K562 (cell line): ENCODE data around the gene MUCL1. TPM values are rescaled to one million over a fixed set of nuclear protein-coding genes. Genes with fewer than 3 reads are reported as not detected.

ENCODE experiments used
- ATAC-seq: fragments of 200-7000 bp; cut with Tn5 transposase; 3 replicates; pipeline ENCODE4 v1.9.1; 2020; ENCODE audit warnings: moderate library complexity
- BruUV-seq: library from RNA; stranded (reverse); fragments of 400-500 nt; replicated peaks from 2 replicates; lab custom pipeline; 2021; lab: Mats Ljungman, UMichigan
- CTCF ChIA-PET: fragments of 300-600 bp; formaldehyde crosslinking; extraction: SDS; loops from one replicate; lab custom pipeline; 2021; ENCODE audit warnings: low intra/inter-chr PET ratio; lab: Yijun Ruan, JAX
- POLR2A ChIA-PET: fragments of 300-600, 350-650 bp; sonication (Branson Sonifier 250); formaldehyde crosslinking; extraction: SDS; loops from one replicate; lab custom pipeline; 2021; ENCODE audit warnings: antibody characterized with exemption, inconsistent platforms; lab: Yijun Ruan, JAX
- DNase-seq, 4 experiments: peaks; one replicate each; pipeline versions ENCODE4 v3.0.0 to v3.0.0-alpha.2; 2011 to 2018; ENCODE audit warnings: low spot score in 3 of 4, mixed read lengths in 3 of 4; ENCODE audit errors: extremely low read depth in 1 of 4
- FAIRE-seq: peaks from 2 replicates; lab custom pipeline; 2011; peaks lifted over from hg19 to GRCh38; lab: Jason Lieb, UNC
- H2AFZ ChIP-seq: 2 replicates; pipeline ENCODE4 v1.6.0; 2011; ENCODE audit warnings: low read depth, low read length, control low read depth, inconsistent platforms
- H3K27ac ChIP-seq: fragments of 200-600 bp; 3 replicates; pipeline ENCODE4 v1.8.0; 2011; ENCODE audit warnings: low read depth, mild to moderate bottlenecking, control low read depth, inconsistent platforms, low read length, moderate library complexity, mixed read lengths; ENCODE audit errors: extremely low read depth
- H3K27me3 ChIP-seq, 2 experiments: fragments of 300-600 bp in 1 of 2; 2 replicates in 1 of 2; 3 replicates in 1 of 2; pipeline versions ENCODE4 v1.6.0 to v1.8.0; 2011; ENCODE audit warnings: inconsistent platforms in 2 of 2, low read length in 2 of 2, mild to moderate bottlenecking in 1 of 2, mixed read lengths in 1 of 2, moderate library complexity in 1 of 2; ENCODE audit not compliant: control insufficient read depth in 2 of 2, insufficient read depth in 2 of 2
- H3K36me3 ChIP-seq: fragments of 300-600 bp; 3 replicates; pipeline ENCODE4 v1.8.0; 2011; ENCODE audit warnings: mild to moderate bottlenecking, low read length, inconsistent platforms; ENCODE audit not compliant: control insufficient read depth, insufficient read depth
- H3K4me1 ChIP-seq, 2 experiments: fragments of 200-600 bp in 1 of 2; replicated peaks in 1 of 2; 2 replicates in 1 of 2; 3 replicates in 1 of 2; pipeline versions ENCODE4 v1.5.1 to v1.8.0; 2011; ENCODE audit warnings: inconsistent platforms in 2 of 2, low read length in 2 of 2, mild to moderate bottlenecking in 1 of 2, mixed read lengths in 1 of 2, moderate library complexity in 1 of 2; ENCODE audit not compliant: control insufficient read depth in 2 of 2, insufficient read depth in 2 of 2
- H3K4me2 ChIP-seq: 2 replicates; pipeline ENCODE4 v1.6.1; 2011; ENCODE audit warnings: low read length, control low read depth, inconsistent platforms, mixed read lengths; ENCODE audit not compliant: insufficient read depth
- H3K4me3 ChIP-seq: fragments of 200-600 bp; sonication (generic), shearing (Covaris generic); 2 replicates; pipeline ENCODE4 v1.5.1; 2016; ENCODE audit warnings: control low read depth, inconsistent platforms
- H3K79me2 ChIP-seq: fragments of 200-600 bp; 3 replicates; pipeline ENCODE4 v1.8.0; 2011; ENCODE audit warnings: low read length, inconsistent platforms; ENCODE audit not compliant: control insufficient read depth, insufficient read depth
- H3K9ac ChIP-seq, 2 experiments: 2 replicates each; pipeline versions ENCODE4 v1.6.0 to v1.6.1; 2011; ENCODE audit warnings: low read depth in 2 of 2, low read length in 2 of 2, control low read depth in 1 of 2, inconsistent platforms in 1 of 2, mild to moderate bottlenecking in 1 of 2, mixed read lengths in 1 of 2; ENCODE audit not compliant: insufficient read depth in 1 of 2
- H3K9me1 ChIP-seq: one replicate; pipeline ENCODE4 v1.6.0; 2011; ENCODE audit warnings: inconsistent platforms, mild to moderate bottlenecking, low read length, moderate library complexity; ENCODE audit not compliant: control insufficient read depth, insufficient read depth
- H3K9me3 ChIP-seq: replicated peaks from 2 replicates; pipeline ENCODE4 v1.5.1; 2011; ENCODE audit warnings: low read depth, low read length, inconsistent platforms; ENCODE audit not compliant: control insufficient read depth, insufficient read depth
- H4K20me1 ChIP-seq: replicated peaks from 2 replicates; pipeline ENCODE4 v1.6.1; 2011; ENCODE audit warnings: low read length, inconsistent platforms, mixed read lengths; ENCODE audit not compliant: control insufficient read depth, insufficient read depth
- ARHGAP35 ChIP-seq: fragments of 450-650 bp; IDR thresholded peaks from 2 replicates; pipeline ENCODE4 v1.6.1; 2018; ENCODE audit not compliant: partially characterized antibody
- ARID1B ChIP-seq: fragments of 450-650 bp; IDR thresholded peaks from 2 replicates; pipeline ENCODE4 v1.6.1; 2016; ENCODE audit warnings: antibody characterized with exemption, mild to moderate bottlenecking, inconsistent platforms
- DMBX1 ChIP-seq: fragments of 250-450 bp; sonication (Bioruptor Pico); IDR thresholded peaks from 2 replicates; pipeline ENCODE4 v1.8.0; 2022; ENCODE audit warnings: inconsistent platforms, mild to moderate bottlenecking, moderate library complexity, borderline replicate concordance
- RFX1 ChIP-seq: fragments of 450-650 bp; IDR thresholded peaks from 2 replicates; pipeline ENCODE4 v1.6.1; 2016; ENCODE audit warnings: mild to moderate bottlenecking, moderate library complexity
- RFX7 ChIP-seq: fragments of 250-450 bp; sonication (Bioruptor Pico); IDR thresholded peaks from 2 replicates; pipeline ENCODE4 v1.5.1; 2021; ENCODE audit warnings: mild to moderate bottlenecking
- SAFB ChIP-seq: fragments of 200-400 bp; formaldehyde crosslinking; IDR thresholded peaks from 2 replicates; pipeline ENCODE4 v1.6.1; 2017; ENCODE audit warnings: low read depth, low read length, borderline replicate concordance
- SIN3A ChIP-seq, 2 experiments: fragments of 150-350 bp in 1 of 2; IDR thresholded peaks; 2 replicates each; pipeline ENCODE4 v1.6.1; 2011 to 2016; ENCODE audit warnings: borderline replicate concordance in 2 of 2, low read depth in 2 of 2, low read length in 2 of 2, mild to moderate bottlenecking in 2 of 2, moderate library complexity in 2 of 2; ENCODE audit not compliant: control insufficient read depth in 1 of 2
- SOX6 ChIP-seq: fragments of 450-650 bp; IDR thresholded peaks from 2 replicates; pipeline ENCODE4 v1.6.1; 2014; ENCODE audit warnings: mild to moderate bottlenecking
- TAF7 ChIP-seq: fragments of 450-650 bp; IDR thresholded peaks from 2 replicates; pipeline ENCODE4 v1.6.1; 2016; ENCODE audit warnings: missing genetic modification characterization, missing compliant biosample characterization
- TCFL5 ChIP-seq: fragments of 250-450 bp; sonication (Bioruptor Pico); conservative IDR thresholded peaks from 2 replicates; pipeline ENCODE4 v1.6.1; 2021; ENCODE audit warnings: mild to moderate bottlenecking, moderate library complexity, matching md5 sums
- TRIM24 ChIP-seq, 2 experiments: fragments of 450-650 bp; IDR thresholded peaks; 2 replicates each; pipeline ENCODE4 v1.6.1; 2016
- ZNF224 ChIP-seq: sonication (generic); formaldehyde crosslinking; IDR thresholded peaks from 2 replicates; pipeline ENCODE4 v1.8.0; 2022; ENCODE audit warnings: mild to moderate bottlenecking, missing genetic modification reagents
- WGBS: fragments of 100-300 bp; shearing (Covaris generic); methylation state at CpG from one replicate; pipeline ENCODE4 v1.1.6; 2016; ENCODE audit warnings: low coverage, mixed read lengths; ENCODE audit not compliant: insufficient coverage; ENCODE audit errors: missing lambda C conversion rate; 5-methylcytosine and 5-hydroxymethylcytosine counted together
- in situ Hi-C: fragments of 300-500 bp; cut with MboI; formaldehyde crosslinking; loops from 4 replicates; pipeline ENCODE4 v1.15.0; 2018; ENCODE audit warnings: inconsistent platforms, mixed read lengths
- intact Hi-C: fragments of 100-400 bp; cut with micrococcal nuclease; formaldehyde crosslinking; loops from 2 replicates; pipeline ENCODE4 v1.14.2; 2022
- polyA plus RNA-seq, 8 experiments: library from polyadenylated mRNA; depleted of rRNA in 4 of 8; stranded (reverse) in 5 of 8; unstranded in 3 of 8; fragments of >200 nt; fragmentation: Nextera tagmentation in 2 of 8; fragmentation: Illumina TruSeq in 1 of 8; extraction: Ambion mirVana in 2 of 8; extraction: Trizol in 1 of 8; gene quantifications; 2 replicates each; pipeline versions ENCODE4 v1.2.1 to v1.2.3, GENCODE V29; 2011 to 2014; ENCODE audit warnings: inconsistent platforms in 1 of 8, missing spikeins in 1 of 8
- total RNA-seq, 7 experiments: library from RNA; depleted of rRNA in 6 of 7; stranded (reverse); fragments of >200 nt in 6 of 7; fragmentation: Illumina TruSeq in 2 of 7; extraction: Trizol in 2 of 7; gene quantifications; 2 replicates each; pipeline versions ENCODE4 v1.2.1 to v1.2.3, GENCODE V29; 2011 to 2021; ENCODE audit warnings: low replicate concordance in 1 of 7
- TF ChIP-seq, protein P1 (sequence below): fragments of 250-450 bp; sonication (Bioruptor Pico); IDR thresholded peaks from 2 replicates; pipeline ENCODE4 v1.8.0; 2021; ENCODE audit warnings: moderate library complexity, mild to moderate bottlenecking, inconsistent platforms
- TF ChIP-seq, protein P2 (sequence below): fragments of 250-450 bp; sonication (Bioruptor Pico); IDR thresholded peaks from 2 replicates; pipeline ENCODE4 v1.4.0; 2020; ENCODE audit warnings: mild to moderate bottlenecking, moderate library complexity

Gene MUCL1
- total and polyA plus RNA-seq, 9 of the 15 experiments (the other 6 are each of a cell fraction or from before 2014, with no cell fraction given): not detected

DNA sequence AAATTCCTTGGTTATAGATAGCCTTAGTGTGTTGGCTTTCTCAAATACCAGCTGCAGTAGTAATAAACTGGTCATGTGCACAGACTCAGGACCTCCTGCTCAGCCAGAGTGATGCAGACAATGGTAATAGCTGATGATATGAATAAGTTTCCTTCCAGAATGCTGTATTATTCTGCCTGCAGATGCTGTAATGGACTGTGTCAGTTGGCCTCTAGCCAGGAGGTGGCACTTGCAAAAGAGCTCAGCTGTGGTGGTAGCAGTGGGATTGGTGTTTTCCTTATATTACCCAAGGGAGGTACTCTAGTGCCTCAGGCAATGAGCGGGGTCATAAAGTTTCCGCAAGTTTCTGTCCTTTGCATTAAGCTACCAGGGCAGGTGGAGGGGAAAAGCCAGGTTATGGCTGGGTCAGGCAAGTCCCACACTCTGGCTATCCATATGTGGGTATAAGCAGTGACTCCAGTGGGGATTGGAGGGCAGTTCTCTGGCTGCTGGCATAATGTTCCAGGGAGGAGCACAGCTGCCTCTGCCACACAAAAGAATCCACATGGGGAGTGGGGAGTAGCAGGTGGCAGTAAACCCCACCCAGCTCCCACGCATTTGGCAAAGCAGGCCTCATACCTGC, 14.0 kb upstream of the MUCL1 start:
- 0% methylated on average over 3 of the region's 3 CpGs for WGBS
- H3K4me1 ChIP-seq: no peaks in the 10 kb centered on the region
- no peaks in the 10 kb centered on the region for H3K79me2 ChIP-seq
- no peaks in the 10 kb centered on the region for H3K36me3 ChIP-seq
- no peaks in the 10 kb centered on the region for H3K27me3 ChIP-seq
- H3K9me1 ChIP-seq: no peaks in the 10 kb centered on the region
- no peak overlapping the region for H3K27ac ChIP-seq
- no peak overlapping the region for H3K4me2 ChIP-seq
- H3K4me3 ChIP-seq: no peak overlapping the region
- FAIRE-seq (no peak), DNase-seq (no peak), ATAC-seq (no peak)
- no TSS peak for BruUV-seq
- in situ Hi-C loops: no loop called here
- ChIA-PET CTCF (no interaction called here), POLR2A (no interaction called here)
- H2AFZ ChIP-seq: no peak overlapping the region
- H4K20me1 ChIP-seq: no peaks in the 10 kb centered on the region
- TF ChIP-seq TAF7 (tag): no peak
- no peaks in the 10 kb centered on the region for H3K9me3 ChIP-seq
- intact Hi-C loops: loop anchor here (5.0 kb wide), 1 partner anchor 88 kb away; no protein-coding TSS in a partner anchor
- no peak overlapping the region for H3K9ac ChIP-seq

DNA sequence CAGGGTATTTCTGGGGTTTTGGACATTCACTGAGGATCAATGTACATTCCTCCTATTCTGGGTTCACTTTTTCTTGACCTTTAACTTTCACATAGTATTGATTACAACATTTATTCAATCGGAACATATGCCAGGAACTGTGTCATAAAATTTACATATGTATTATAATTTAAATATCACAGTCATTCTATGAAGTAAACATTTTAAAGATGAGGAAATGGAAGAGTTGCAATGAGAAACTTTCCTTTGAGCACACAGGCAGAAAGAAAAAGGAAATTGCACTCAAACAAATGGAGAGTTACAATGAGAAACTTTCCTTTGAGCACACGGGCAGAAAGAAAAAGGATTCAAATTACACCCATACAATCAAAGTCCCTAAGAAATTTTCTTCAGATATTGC, 3.1 kb downstream of the MUCL1 start:
- H3K79me2 ChIP-seq: no peaks in the 10 kb centered on the region
- H3K9me1 ChIP-seq: no peaks in the 10 kb centered on the region
- WGBS: 6% methylated on average over 2 of the region's 2 CpGs
- no peak overlapping the region for H3K4me3 ChIP-seq
- ATAC-seq: no peak
- no peak for DNase-seq
- no peak overlapping the region for H3K4me2 ChIP-seq
- in situ Hi-C loops (no loop called here), intact Hi-C loops (no loop called here)
- no peaks in the 10 kb centered on the region for H3K4me1 ChIP-seq
- POLR2A ChIA-PET: no interaction called here
- no peaks in the 10 kb centered on the region; a peak in 1 of 5 replicates for H3K27me3 ChIP-seq
- no peak overlapping the region for H3K9ac ChIP-seq
- no peaks in the 10 kb centered on the region for H3K36me3 ChIP-seq
- H3K27ac ChIP-seq: no peak overlapping the region
- no peak for FAIRE-seq
- H2AFZ ChIP-seq: no peak overlapping the region
- no peaks in the 10 kb centered on the region for H4K20me1 ChIP-seq
- H3K9me3 ChIP-seq: no peaks in the 10 kb centered on the region
- CTCF ChIA-PET: interaction anchor here (0.6 kb wide), 1 partner anchor 697 kb away, joined by 4 read pairs; no protein-coding TSS in a partner anchor
- no TSS peak for BruUV-seq
- TF ChIP-seq ZNF224 (CRISPR knock-in tag) (no peak), ARHGAP35 (no peak), ARID1B (no peak), RFX1 (no peak), TRIM24 (IDR thresholded peaks at IDR 0.05) (no peak), SOX6 (no peak), DMBX1 (no peak), RFX7 (CRISPR knock-in tag) (no peak), TCFL5 (CRISPR knock-in tag) (no peak), SIN3A (IDR thresholded peaks at IDR 0.05; ENCODE audit: borderline replicate concordance in 2 of 2, control insufficient read depth in 1 of 2, low read depth in 2 of 2, low read length in 2 of 2) (no peak), SAFB (no peak)
- TF ChIP-seq, protein P1, sequence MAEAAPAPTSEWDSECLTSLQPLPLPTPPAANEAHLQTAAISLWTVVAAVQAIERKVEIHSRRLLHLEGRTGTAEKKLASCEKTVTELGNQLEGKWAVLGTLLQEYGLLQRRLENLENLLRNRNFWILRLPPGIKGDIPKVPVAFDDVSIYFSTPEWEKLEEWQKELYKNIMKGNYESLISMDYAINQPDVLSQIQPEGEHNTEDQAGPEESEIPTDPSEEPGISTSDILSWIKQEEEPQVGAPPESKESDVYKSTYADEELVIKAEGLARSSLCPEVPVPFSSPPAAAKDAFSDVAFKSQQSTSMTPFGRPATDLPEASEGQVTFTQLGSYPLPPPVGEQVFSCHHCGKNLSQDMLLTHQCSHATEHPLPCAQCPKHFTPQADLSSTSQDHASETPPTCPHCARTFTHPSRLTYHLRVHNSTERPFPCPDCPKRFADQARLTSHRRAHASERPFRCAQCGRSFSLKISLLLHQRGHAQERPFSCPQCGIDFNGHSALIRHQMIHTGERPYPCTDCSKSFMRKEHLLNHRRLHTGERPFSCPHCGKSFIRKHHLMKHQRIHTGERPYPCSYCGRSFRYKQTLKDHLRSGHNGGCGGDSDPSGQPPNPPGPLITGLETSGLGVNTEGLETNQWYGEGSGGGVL (CRISPR knock-in tag): no peak
- TF ChIP-seq, protein P2, sequence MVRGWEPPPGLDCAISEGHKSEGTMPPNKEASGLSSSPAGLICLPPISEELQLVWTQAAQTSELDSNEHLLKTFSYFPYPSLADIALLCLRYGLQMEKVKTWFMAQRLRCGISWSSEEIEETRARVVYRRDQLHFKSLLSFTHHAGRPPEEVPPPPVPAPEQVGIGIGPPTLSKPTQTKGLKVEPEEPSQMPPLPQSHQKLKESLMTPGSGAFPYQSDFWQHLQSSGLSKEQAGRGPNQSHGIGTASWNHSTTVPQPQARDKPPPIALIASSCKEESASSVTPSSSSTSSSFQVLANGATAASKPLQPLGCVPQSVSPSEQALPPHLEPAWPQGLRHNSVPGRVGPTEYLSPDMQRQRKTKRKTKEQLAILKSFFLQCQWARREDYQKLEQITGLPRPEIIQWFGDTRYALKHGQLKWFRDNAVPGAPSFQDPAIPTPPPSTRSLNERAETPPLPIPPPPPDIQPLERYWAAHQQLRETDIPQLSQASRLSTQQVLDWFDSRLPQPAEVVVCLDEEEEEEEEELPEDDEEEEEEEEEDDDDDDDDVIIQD (CRISPR knock-in tag): no peak
